ENCODE results near the gene STX18.

The STX18 gene

DNA sequence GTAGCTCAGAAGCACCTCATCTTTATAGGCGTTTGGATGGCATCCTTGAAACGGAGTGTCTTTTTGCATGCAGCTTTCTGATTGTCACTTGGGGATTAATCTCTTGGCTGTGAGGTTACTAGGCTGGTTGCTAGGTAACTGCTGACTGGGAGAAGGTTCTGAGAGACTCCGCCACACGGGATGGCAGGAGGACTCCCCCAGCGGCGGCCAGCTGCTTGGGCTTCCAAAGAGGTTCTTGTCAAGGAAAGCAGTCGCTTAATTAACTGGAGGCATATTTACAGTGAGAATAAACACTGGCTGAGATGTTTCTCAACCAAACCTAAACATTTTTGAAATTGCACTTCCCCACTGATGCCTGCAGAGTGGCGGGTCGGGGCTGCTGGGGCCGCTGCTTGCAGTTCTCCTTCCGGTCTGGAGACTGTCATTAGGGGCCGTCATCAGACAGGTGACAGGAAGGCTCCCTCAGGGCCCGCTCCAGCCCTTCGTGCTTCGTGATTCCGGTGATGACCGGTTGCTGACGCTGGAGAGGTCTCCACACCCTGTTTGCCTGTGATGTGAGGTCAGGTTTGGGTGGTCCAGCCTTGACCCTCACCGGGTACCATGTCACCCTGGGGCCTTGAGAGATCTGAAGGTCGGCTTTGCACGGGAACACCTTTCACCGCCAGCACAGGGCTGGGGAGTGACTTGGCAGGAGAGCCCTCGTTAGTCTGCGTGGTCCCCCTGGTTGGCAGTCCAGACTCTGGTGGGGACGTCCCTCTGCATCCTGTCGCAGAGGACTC, 145.8 kb downstream of the STX18 start:
- peak; percentile 21 for DNase-seq

DNA sequence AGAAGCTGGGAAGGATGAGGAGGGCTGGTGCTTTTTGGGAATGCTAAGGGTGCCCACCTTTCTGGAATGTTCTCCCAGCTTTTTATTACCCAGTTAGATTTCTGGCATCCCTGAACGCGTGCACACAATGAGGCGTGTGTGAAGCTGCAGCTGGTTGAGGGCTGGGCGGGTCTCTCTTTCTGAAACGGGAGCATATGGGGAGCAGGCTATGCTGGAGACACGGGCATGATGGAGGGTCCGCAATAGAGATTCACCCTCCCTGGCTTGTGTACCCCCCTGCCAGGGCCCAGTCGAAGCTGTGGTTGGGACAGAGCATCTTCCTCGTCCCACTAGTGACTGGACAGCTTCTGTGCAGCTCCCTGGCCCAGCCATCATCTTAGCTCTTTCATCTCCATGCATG, 146.5 kb downstream of the STX18 start:
- DNase-seq: no peak

GRCh38 chr4:4394644-4395043, 147.2 kb downstream of the STX18 start:
- DNase-seq: peak; percentile 12

GRCh38 chr4:4392501-4393183, 149.2 kb downstream of the STX18 start:
- peak; percentile 8 for DNase-seq

DNA sequence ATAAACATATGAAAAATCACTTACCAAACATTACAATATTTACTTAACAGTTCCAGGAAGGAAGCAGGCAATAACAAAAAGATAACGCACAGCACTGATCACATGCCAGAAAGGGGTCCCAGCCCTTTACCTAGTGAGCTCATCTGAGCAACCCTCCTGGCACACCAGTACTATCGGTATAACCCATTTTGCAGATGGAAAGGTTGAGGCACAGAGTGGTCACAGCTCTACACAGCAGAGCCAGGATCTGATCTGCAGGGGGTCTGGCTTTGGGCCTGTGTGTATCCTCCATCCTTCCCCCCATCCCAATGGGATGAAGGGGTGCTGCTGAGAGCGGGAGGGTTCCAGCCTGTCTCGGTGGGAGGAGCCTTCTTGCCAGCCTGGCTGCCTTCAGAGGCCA, 150.0 kb downstream of the STX18 start:
- no peak for DNase-seq

- DNase-seq: no peak
Measured at GRCh38 chr4:4390515-4391240, 151.2 kb downstream of the STX18 start.

DNA sequence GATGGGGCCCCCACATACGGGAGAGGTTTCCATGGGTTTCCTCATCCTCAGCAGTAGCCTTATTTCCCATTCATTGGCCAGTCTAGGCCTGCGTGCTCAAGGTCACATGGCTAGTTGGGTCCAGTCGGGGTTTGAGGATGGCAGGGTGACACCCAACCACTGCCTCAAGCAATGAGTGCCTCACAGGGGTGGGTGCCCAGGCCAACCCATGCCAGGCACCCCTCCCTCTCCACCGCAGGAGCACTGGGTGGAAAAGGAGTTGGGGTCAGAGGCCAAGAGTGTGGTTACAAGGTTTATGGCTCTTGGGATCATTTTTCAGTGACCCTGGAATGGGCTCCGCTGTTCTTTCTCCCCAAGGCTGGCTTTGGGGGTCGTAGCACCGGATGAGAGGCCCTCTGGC, 151.8 kb downstream of the STX18 start:
- no peak for DNase-seq

- no peak for DNase-seq
Measured at GRCh38 chr4:4388836-4389575, 152.8 kb downstream of the STX18 start.

GRCh38 chr4:4388311-4388790, 153.5 kb downstream of the STX18 start:
- DNase-seq: no peak

DNA sequence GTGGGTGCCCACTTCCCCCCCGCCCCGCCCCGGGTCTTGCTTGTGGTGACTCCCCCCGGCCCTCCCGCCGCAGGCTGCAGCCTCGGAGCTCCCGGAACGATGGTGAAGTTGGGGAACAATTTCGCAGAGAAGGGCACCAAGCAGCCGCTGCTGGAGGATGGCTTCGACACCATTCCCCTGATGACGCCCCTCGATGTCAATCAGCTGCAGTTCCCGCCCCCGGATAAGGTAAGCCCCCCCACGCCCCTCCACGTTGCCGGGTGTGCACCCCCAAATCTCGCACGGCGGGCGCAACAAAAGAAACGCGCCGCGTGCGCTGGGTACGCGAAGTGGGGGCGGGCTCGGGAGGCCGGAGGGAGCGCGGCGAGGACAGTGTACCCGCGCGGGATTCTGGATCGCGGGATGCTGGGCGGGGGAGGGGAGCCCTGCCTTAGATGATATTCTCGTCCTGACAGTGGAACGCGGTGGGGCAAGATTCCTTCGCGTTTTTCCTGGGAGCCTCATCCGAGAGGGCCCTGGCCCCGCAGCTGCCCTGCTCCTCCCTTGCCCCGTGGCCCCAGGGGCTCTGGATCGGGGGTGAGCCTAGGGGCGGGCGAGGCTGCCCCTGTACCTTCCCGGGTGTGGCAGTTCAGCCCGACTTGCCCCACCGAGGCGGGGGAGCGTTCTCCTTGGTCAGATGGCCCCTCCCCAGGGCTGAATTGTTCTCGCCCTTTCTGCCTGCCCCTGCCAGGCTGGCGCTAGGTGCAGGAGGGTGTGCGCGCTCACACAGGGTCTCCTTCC, 154.1 kb downstream of the STX18 start:
- no peak for DNase-seq

DNA sequence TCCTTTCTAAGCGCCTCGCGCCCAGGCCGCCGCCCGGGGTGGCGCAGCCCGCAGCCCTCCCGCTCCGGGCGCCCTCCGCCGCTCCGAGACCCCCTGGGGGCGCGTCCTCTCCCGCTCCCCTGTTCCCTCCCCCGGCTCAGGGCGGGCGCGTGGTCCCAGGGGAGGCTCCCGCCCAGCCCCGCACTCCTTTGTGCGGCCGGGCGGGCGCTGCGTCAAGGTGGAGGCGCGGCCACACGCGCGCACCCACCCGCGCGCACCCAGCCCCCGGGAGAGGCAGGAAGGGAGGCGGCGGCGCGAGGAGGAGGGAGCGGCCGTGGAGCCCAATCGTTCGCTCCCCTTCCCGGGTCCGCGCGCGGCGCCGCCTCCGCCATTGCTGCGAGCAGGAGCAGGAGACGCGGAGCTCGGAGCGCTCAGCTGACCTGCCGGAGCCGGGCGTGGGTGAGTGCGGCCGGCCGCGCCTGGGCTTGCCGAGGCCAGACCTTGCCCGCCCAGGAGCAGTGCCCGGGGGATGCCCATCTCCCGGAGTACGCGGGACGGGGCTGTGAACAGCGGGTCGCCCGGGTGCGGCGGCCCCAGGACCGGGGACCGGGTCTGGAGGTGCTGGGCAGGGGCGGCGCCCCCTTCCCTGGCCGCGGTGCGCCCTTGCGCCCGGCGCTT, 155.0 kb downstream of the STX18 start, which contains the start of gene NSG1:
TSS of gene NSG1 (plus strand) at position 367 of the 657 bp plus-strand sequence. CDS start 528 bp downstream, outside the sequence.
- no peak for DNase-seq

DNA sequence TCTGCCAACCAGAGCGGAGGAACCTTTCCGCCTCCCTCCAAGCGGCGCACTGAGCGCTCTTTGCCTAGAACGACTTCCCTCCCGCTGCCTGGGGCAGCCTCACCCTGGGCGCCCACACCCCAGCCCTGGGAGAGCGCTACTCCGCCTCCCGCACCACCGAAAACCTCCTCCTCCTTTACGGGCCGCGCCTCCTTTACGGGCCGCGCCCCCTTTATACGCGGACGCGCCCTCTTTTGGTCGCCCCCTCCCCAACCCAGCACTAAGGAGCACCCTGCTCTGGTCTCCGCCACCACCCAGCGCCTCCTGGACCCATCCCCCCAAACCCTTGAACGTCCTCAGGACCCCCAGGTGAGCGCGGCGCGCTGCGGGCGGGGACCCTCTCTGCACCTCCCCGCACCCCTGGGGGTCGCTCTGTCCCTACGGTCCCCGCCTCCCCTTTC, 155.5 kb downstream of the STX18 start:
- DNase-seq: no peak

GRCh38 chr4:4385729-4386295, 156.0 kb downstream of the STX18 start:
- no peak for DNase-seq

- peak; percentile 69 for DNase-seq
Measured at GRCh38 chr4:4384837-4385236, 157.0 kb downstream of the STX18 start.

DNA sequence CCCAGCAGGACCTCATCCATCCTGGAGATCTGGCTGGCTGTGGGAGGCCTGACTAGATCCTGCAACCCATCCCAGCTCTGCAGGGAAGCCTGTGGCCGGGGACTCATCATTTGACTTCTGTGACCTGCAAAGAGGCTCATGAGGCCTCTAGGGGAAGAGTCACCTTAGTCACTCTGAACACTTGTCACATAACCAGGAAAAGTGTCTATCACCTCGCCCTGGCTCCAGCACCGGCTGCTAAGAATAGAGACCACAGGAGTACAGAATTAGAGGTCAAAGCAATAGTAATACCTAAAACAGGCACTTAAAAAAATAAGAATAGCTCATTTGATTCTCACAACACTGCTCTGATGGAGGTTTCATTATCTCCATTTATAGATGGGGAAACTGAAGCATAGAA, 158.8 kb downstream of the STX18 start:
- DNase-seq: no peak

DNA sequence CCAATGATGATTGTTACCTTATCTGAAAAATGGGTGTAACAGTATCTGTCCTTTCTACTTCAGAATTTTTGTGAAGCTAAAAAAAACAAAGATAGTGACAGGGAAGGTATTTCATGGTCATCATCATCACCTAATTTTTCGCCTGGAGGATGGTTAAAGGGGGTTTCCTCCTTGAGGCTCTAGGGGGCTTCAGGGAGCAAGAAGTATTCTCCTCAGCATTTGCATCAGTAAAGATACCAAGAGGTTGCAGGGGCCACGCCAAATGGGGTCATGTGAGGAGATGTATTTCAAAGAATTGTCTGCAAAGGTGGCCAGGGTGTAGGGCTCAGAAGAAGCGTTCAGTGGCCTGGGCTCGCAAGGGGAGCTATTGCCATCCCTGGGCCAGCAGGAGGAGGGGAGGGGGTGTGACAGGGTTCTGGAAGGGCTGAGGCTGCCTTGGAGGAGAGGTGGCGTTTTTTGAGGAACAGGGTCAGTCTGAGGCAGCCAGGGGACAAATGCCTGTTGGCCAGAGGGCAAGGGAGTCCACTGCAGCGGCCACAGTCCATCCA, 162.2 kb downstream of the STX18 start:
- DNase-seq: no peak

GRCh38 chr4:4377732-4378460, 164.0 kb downstream of the STX18 start:
- DNase-seq: no peak

DNA sequence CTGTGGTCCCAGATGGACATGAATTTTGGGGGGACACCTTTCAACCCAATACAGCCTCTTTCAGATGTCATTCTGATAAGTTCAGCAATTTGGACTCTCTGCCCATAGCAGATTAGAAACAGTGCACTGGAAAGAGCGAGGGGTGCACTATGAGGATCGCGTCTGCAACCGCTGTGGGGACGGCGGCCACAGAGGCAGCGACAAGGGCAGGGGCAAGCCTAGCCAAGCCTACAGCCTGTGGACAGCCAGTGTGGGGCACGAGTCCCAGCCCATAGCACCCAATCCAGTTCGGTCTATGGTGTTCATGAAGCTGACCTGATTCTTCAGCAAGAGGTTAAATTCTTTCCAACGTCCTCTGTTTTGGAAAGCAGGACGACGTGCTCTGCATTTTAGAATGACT, 164.7 kb downstream of the STX18 start:
- DNase-seq: no peak

DNA sequence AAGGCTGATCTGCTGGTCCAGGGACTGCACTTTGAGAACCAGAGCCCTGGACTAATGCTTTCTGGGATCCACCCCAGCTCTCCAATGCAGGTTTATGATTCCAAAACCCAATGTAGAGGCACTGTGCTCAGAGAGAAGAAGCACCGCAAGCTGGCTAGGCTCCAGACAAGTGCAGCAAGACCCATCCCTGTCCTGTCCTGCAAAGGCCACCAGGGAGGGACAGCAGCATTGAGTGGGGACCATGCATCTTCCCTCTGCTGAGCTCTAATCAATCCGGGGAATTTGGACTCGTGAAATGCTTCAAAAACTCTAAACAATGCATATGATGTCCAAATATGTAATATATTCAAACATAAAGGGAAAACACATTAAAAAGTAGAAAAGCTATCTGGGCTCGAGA, 165.8 kb downstream of the STX18 start:
- DNase-seq: no peak

Measured in OCI-M1 (cell line).